Activated CD8-positive, alpha-beta memory T cell treated with anti-CD3 and anti-CD28 coated beads for 48 hours (primary cell): Measurements from ENCODE around the gene PVALEF.

ENCODE experiments used
- DNase-seq, 3 experiments: peaks; one replicate each; pipeline ENCODE4 v3.0.0-alpha.2; 2020; ENCODE audit warnings: low read depth in 2 of 3, low spot score in 2 of 3

PVALEF gene

GRCh38 chr17:81161536-81161935, 3.8 kb upstream of the PVALEF start:
- DNase-seq: no peak

GRCh38 chr17:81161972-81162371, 3.3 kb upstream of the PVALEF start:
- DNase-seq: no peak

- no peak for DNase-seq
Measured at GRCh38 chr17:81162491-81162890, 2.8 kb upstream of the PVALEF start.

GRCh38 chr17:81163051-81163695, 2.1 kb upstream of the PVALEF start:
- DNase-seq: no peak

- no peak for DNase-seq
Measured at GRCh38 chr17:81163703-81164370, 1.5 kb upstream of the PVALEF start.

- no peak for DNase-seq
Measured at GRCh38 chr17:81164371-81165245, 699 bp upstream of the PVALEF start.

GRCh38 chr17:81166033-81166492, 756 bp downstream of the PVALEF start, which contains the start of gene AATK:
Gene AATK (minus strand): TSS chr17:81166221. CDS start chr17:81165992, 229 bp downstream.
- no peak for DNase-seq

GRCh38 chr17:81167194-81167524, 1.9 kb downstream of the PVALEF start:
- DNase-seq: no peak

- DNase-seq: no peak
Measured at GRCh38 chr17:81167638-81168037, 2.3 kb downstream of the PVALEF start.

- no peak for DNase-seq
Measured at GRCh38 chr17:81169870-81170309, 4.6 kb downstream of the PVALEF start.

GRCh38 chr17:81170727-81171494, 5.6 kb downstream of the PVALEF start:
- DNase-seq: no peak

GRCh38 chr17:81171941-81172340, 6.6 kb downstream of the PVALEF start:
- no peak for DNase-seq

- DNase-seq: no peak
Measured at GRCh38 chr17:81173052-81173761, 7.9 kb downstream of the PVALEF start.

GRCh38 chr17:81173762-81174155, 8.5 kb downstream of the PVALEF start:
- no peak for DNase-seq

GRCh38 chr17:81176666-81177065, 11.4 kb downstream of the PVALEF start:
- DNase-seq: no peak

- no peak for DNase-seq
Measured at GRCh38 chr17:81178136-81179091, 13.1 kb downstream of the PVALEF start.

- no peak for DNase-seq
Measured at GRCh38 chr17:81179220-81179619, 13.9 kb downstream of the PVALEF start.

GRCh38 chr17:81179861-81180260, 14.6 kb downstream of the PVALEF start:
- no peak for DNase-seq
